ENCODE measurements around the gene C5orf24.

Gene C5orf24

DNA sequence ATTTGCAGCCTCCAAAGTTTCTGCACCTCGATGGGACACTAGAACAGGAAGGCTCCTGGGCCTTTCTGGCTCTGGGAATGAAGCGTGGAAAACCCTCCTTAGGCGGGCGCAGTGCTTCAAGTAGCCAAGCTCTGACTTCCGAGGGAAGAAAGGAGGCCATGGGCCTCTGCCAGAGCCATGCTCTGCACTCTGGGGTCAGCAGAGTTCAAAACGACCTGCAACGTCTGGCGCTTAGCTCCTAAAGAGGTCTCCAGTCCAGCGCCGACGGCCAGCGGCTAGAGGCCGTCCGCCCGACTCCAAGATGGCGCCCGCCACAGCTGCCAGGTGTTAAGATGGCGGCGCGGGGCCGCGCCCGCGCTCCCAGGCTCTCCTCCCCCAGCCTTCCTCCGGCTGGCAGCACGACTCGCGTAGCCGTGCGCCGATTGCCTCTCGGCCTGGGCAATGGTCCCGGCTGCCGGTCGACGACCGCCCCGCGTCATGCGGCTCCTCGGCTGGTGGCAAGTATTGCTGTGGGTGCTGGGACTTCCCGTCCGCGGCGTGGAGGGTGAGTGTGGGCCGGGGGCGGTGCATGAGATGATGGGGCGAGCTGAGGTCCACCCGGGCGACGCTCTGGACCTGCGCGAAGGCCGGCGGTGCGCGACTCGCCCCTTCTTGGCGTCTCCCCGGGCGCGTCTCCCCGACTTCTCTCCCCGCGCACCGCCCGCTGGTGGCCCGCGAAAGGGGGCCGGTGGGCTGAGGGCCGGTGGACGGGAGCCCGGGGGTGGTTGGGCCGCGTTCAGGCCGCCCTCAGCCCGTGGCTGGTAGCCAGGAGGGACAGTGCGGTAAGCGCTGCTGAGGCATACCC, 28.4 kb downstream of the C5orf24 start, which contains the start of gene TXNDC15 (continued):
- TF ChIP-seq, protein P1, sequence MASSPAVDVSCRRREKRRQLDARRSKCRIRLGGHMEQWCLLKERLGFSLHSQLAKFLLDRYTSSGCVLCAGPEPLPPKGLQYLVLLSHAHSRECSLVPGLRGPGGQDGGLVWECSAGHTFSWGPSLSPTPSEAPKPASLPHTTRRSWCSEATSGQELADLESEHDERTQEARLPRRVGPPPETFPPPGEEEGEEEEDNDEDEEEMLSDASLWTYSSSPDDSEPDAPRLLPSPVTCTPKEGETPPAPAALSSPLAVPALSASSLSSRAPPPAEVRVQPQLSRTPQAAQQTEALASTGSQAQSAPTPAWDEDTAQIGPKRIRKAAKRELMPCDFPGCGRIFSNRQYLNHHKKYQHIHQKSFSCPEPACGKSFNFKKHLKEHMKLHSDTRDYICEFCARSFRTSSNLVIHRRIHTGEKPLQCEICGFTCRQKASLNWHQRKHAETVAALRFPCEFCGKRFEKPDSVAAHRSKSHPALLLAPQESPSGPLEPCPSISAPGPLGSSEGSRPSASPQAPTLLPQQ (tag by site-specific recombination; IDR thresholded peaks at IDR 0.05) = peak; percentile 80
- TF ChIP-seq ZNF112 (tag by site-specific recombination; IDR thresholded peaks at IDR 0.05) (no peak), ZEB2 (tag by site-specific recombination; IDR thresholded peaks at IDR 0.05) (peak; percentile 92), ZNF350 (tag by site-specific recombination; IDR thresholded peaks at IDR 0.05) (no peak), ZNF423 (tag by site-specific recombination; IDR thresholded peaks at IDR 0.05) (no peak), KLF9 (tag by site-specific recombination; IDR thresholded peaks at IDR 0.05; ENCODE audit: low read depth) (peak; percentile 73), ZNF658 (tag by site-specific recombination; IDR thresholded peaks at IDR 0.05) (no peak), ZNF610 (tag by site-specific recombination; IDR thresholded peaks at IDR 0.05; ENCODE audit: borderline replicate concordance) (0 out of 2 replicates have a peak, but pooled peaks have one; percentile 71), ZNF792 (tag by site-specific recombination; IDR thresholded peaks at IDR 0.05) (no peak), ZNF530 (tag by site-specific recombination; IDR thresholded peaks at IDR 0.05; ENCODE audit: low read depth) (no peak), ZNF211 (tag by site-specific recombination; IDR thresholded peaks at IDR 0.05; ENCODE audit: low read depth) (no peak)
- TF ChIP-seq, protein P2, sequence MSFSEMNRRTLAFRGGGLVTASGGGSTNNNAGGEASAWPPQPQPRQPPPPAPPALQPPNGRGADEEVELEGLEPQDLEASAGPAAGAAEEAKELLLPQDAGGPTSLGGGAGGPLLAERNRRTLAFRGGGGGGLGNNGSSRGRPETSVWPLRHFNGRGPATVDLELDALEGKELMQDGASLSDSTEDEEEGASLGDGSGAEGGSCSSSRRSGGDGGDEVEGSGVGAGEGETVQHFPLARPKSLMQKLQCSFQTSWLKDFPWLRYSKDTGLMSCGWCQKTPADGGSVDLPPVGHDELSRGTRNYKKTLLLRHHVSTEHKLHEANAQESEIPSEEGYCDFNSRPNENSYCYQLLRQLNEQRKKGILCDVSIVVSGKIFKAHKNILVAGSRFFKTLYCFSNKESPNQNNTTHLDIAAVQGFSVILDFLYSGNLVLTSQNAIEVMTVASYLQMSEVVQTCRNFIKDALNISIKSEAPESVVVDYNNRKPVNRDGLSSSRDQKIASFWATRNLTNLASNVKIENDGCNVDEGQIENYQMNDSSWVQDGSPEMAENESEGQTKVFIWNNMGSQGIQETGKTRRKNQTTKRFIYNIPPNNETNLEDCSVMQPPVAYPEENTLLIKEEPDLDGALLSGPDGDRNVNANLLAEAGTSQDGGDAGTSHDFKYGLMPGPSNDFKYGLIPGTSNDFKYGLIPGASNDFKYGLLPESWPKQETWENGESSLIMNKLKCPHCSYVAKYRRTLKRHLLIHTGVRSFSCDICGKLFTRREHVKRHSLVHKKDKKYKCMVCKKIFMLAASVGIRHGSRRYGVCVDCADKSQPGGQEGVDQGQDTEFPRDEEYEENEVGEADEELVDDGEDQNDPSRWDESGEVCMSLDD (tag by site-specific recombination; IDR thresholded peaks at IDR 0.05) = peak; percentile 83
- TF ChIP-seq, protein P3, sequence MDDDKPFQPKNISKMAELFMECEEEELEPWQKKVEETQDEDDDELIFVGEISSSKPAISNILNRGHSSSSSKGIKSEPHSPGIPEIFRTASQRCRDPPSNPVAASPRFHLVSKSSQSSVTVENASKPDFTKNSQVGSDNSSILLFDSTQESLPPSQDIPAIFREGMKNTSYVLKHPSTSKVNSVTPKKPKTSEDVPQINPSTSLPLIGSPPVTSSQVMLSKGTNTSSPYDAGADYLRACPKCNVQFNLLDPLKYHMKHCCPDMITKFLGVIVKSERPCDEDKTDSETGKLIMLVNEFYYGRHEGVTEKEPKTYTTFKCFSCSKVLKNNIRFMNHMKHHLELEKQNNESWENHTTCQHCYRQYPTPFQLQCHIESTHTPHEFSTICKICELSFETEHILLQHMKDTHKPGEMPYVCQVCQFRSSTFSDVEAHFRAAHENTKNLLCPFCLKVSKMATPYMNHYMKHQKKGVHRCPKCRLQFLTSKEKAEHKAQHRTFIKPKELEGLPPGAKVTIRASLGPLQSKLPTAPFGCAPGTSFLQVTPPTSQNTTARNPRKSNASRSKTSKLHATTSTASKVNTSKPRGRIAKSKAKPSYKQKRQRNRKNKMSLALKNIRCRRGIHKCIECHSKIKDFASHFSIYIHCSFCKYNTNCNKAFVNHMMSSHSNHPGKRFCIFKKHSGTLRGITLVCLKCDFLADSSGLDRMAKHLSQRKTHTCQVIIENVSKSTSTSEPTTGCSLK (tag by site-specific recombination; IDR thresholded peaks at IDR 0.05) = no peak
- TF ChIP-seq, protein P4, sequence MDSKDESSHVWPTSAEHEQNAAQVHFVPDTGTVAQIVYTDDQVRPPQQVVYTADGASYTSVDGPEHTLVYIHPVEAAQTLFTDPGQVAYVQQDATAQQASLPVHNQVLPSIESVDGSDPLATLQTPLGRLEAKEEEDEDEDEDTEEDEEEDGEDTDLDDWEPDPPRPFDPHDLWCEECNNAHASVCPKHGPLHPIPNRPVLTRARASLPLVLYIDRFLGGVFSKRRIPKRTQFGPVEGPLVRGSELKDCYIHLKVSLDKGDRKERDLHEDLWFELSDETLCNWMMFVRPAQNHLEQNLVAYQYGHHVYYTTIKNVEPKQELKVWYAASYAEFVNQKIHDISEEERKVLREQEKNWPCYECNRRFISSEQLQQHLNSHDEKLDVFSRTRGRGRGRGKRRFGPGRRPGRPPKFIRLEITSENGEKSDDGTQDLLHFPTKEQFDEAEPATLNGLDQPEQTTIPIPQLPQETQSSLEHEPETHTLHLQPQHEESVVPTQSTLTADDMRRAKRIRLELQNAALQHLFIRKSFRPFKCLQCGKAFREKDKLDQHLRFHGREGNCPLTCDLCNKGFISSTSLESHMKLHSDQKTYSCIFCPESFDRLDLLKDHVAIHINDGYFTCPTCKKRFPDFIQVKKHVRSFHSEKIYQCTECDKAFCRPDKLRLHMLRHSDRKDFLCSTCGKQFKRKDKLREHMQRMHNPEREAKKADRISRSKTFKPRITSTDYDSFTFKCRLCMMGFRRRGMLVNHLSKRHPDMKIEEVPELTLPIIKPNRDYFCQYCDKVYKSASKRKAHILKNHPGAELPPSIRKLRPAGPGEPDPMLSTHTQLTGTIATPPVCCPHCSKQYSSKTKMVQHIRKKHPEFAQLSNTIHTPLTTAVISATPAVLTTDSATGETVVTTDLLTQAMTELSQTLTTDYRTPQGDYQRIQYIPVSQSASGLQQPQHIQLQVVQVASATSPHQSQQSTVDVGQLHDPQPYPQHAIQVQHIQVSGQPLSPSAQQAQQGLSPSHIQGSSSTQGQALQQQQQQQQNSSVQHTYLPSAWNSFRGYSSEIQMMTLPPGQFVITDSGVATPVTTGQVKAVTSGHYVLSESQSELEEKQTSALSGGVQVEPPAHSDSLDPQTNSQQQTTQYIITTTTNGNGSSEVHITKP (tag by site-specific recombination; IDR thresholded peaks at IDR 0.05) = peak; percentile 29; the same call in 1 of the 2 replicates
- TF ChIP-seq, protein P5, sequence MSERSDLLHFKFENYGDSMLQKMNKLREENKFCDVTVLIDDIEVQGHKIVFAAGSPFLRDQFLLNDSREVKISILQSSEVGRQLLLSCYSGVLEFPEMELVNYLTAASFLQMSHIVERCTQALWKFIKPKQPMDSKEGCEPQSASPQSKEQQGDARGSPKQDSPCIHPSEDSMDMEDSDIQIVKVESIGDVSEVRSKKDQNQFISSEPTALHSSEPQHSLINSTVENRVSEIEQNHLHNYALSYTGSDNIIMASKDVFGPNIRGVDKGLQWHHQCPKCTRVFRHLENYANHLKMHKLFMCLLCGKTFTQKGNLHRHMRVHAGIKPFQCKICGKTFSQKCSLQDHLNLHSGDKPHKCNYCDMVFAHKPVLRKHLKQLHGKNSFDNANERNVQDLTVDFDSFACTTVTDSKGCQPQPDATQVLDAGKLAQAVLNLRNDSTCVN (tag by site-specific recombination; optimal IDR thresholded peaks at IDR 0.05) = peak; percentile 100
- TF ChIP-seq, protein P6, sequence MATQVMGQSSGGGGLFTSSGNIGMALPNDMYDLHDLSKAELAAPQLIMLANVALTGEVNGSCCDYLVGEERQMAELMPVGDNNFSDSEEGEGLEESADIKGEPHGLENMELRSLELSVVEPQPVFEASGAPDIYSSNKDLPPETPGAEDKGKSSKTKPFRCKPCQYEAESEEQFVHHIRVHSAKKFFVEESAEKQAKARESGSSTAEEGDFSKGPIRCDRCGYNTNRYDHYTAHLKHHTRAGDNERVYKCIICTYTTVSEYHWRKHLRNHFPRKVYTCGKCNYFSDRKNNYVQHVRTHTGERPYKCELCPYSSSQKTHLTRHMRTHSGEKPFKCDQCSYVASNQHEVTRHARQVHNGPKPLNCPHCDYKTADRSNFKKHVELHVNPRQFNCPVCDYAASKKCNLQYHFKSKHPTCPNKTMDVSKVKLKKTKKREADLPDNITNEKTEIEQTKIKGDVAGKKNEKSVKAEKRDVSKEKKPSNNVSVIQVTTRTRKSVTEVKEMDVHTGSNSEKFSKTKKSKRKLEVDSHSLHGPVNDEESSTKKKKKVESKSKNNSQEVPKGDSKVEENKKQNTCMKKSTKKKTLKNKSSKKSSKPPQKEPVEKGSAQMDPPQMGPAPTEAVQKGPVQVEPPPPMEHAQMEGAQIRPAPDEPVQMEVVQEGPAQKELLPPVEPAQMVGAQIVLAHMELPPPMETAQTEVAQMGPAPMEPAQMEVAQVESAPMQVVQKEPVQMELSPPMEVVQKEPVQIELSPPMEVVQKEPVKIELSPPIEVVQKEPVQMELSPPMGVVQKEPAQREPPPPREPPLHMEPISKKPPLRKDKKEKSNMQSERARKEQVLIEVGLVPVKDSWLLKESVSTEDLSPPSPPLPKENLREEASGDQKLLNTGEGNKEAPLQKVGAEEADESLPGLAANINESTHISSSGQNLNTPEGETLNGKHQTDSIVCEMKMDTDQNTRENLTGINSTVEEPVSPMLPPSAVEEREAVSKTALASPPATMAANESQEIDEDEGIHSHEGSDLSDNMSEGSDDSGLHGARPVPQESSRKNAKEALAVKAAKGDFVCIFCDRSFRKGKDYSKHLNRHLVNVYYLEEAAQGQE (tag by site-specific recombination; IDR thresholded peaks at IDR 0.05) = peak; percentile 53; the same call in 1 of the 2 replicates
- TF ChIP-seq, protein P7, sequence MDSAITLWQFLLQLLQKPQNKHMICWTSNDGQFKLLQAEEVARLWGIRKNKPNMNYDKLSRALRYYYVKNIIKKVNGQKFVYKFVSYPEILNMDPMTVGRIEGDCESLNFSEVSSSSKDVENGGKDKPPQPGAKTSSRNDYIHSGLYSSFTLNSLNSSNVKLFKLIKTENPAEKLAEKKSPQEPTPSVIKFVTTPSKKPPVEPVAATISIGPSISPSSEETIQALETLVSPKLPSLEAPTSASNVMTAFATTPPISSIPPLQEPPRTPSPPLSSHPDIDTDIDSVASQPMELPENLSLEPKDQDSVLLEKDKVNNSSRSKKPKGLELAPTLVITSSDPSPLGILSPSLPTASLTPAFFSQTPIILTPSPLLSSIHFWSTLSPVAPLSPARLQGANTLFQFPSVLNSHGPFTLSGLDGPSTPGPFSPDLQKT (IDR thresholded peaks at IDR 0.05; ENCODE audit: borderline replicate concordance, low read depth, low read length) = no peak
